GM19463 (cell line): ENCODE measurements around the gene S100A9.
A peak's percentile ranks its signal among the peaks of the same experiment; 100 is the strongest.
"Not testable (repeated sequence)": the region's sequence is repeated elsewhere in the genome, so short reads cannot be mapped to it uniquely, and the experiment has no call there.

Source experiments
- ATAC-seq: cut with Tn5 transposase; IDR thresholded peaks from one replicate; pipeline ENCODE4 v1.9.1; 2021; ENCODE audit warnings: mild to moderate bottlenecking, moderate library complexity; ENCODE audit not compliant: unreplicated experiment

Gene S100A9

DNA sequence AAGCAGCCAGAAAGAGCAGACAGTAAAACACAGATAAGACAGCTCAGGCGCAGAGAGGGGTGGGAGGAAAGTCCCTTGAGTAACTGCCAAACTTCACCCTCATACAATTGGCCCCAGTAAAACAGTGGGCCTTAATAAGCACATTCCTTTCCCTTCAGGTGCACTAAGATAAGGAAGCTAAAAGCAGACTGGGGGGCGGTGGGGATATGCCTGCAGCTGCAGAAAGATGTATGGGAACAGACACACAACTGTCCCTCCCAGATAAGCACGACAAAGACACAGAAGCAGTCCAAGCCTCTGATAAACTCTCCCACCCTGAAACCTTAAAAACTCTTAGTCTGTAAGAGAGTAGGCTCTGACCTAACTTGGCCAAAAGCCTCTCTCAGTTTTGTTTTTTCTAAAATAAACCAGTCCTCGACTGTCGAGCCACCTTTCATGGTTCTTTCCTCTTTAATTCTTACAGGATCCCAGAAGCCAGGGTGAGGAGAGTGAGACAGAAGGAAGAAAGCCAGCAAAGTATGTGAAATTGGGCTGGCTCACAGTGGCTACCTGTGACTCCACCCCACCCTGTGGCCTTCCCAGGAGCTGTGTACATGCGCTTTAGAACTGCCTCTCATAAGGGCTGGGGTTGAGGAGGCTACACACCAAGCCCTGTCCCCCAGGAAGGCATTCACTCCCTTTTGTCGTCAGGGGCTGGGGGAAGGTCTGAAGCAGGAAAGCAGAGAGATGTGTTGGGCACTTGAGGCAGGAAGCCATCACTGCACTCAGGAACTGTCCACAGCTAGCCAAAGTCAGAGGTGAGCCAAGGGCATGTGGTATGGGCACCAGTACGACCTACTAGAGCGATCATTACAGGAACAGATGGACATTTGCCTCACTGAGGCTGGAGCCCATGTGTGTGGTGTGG, 13.6 kb upstream of the S100A9 start:
- no peak for ATAC-seq

GRCh38 chr1:153344718-153345025, 13.0 kb upstream of the S100A9 start:
- ATAC-seq = no peak

- peak; percentile 40 for ATAC-seq
Observed at GRCh38 chr1:153345187-153346076, 12.2 kb upstream of the S100A9 start.

GRCh38 chr1:153346077-153346723, 11.5 kb upstream of the S100A9 start:
- no peak for ATAC-seq

DNA sequence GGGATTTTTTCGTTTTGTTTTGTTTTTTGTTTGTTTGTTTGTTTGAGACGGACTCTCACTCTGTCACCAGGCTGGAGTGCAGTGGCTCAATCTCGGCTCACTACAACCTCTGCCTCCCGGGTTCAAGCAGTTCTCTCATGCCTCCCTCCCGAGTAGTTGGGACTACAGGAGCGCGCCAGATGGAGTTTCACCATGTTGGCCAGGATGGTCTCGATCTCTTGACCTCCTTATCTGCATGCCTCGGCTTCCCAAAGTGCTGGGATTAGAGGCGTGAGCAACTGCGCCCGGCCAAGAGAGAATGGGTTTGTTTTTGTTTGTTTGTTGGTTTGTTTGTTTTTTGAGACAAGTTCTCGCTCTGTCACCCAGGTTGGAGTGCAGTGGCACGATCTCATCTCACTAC, 10.6 kb upstream of the S100A9 start:
- not testable (repeated sequence) for ATAC-seq

DNA sequence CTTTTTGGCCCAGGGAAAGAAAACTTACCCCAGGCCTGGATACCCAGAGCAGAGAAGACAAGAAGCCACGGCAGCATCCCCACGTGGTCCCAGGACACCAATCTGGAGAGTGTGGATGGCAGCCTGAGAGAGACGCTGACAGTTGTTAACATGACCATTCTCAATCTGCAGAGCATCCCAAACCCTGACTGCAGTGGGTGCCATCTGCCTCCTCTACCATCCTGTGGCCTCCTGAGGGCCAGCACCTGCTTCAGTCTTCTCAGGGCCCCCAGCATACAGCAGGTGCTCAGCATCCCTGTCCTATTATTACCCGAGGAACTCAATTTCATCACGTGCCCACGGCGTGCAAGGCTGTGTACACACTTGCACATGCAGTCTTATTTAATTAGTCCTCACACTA, 9.8 kb upstream of the S100A9 start:
- ATAC-seq = no peak

GRCh38 chr1:153348511-153349362, 8.9 kb upstream of the S100A9 start, which contains the start of gene PGLYRP4:
Gene PGLYRP4, minus strand, starts transcription at chr1:153348841. Its CDS starts 909 bp downstream, at chr1:153347932.
- ATAC-seq = no peak

DNA sequence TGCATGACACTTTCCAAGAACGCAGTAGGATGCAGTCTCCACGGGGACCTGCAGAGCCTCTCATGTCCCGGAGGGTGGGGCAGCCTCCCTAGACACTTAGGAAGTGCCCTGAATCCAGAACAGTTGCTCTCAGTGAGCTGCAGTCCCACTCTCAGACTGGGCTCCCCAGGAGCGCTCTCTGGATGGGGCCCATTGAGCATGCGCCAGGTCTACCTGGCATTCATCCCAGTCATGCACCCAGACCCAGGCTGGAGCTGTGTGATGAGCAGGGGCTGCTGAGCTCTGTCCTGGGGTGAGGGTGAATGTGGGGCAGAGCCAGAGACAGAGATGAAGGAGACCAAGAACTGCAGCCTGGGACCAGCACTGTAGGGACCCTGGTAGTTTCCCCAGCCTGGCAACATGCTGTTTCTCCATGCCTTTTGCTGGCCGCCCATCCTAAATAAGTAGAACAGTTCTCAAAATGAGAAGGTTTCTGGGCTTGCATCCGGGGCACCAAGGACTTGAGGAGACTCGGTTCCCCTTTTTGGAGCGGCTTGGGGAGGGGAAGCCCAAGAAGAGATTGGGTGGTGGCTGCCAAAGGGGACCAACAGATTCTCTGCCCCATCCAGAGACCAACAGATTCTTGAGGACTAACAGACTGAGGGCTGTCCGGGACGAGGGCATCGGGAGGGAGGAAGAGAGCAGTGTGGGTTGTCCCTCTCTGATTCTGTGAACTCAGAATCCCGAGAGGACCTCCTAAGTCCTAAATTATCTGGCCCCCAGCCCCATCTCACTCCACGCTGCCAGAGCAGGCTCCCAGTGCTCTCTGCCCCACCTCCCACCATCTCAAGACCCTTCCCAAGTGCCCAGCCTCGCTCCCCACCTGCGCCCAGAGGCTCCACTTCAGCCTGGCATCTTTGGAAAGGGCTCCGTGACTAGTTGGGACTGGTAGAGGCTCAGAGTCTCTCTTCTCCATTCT, 8.0 kb upstream of the S100A9 start:
- no peak for ATAC-seq

- ATAC-seq = no peak
Observed at GRCh38 chr1:153350321-153350957, 7.2 kb upstream of the S100A9 start.

GRCh38 chr1:153352523-153352922, 5.1 kb upstream of the S100A9 start:
- ATAC-seq = no peak

DNA sequence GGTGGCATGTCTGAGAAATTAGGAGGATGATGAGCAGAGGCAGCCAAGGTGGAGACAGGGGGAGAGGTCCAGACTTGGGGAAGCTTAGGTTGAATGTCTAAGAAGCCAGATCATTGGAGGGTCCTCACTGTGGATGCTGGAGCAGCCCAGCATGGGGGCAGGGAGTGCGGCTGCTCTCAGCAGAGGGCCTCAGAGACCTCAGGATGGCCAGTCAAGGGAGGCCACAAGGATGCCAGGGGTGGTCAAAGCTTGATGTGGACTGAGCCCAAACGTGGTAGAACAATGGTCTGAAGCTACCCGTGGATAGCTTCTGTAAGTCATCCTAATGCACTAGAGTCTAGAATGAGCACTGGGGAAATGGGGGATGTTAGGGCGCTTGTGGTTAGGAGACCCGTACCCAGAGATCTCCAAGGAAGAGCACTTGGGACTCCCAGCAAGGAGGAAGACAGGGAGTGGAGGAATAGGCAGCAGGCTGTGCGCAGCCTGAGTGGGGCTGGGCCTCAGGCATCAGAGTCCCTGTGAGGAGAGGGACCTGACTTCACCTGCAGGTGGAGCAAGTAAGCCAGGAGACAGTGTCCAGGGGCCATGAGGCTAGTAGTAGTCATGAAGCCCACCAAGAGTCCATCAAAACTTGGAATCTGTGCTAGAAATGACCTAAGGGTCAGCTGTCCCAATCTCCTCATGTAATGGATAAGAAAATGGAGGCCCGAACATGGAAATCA, 4.3 kb upstream of the S100A9 start:
- ATAC-seq = no peak

DNA sequence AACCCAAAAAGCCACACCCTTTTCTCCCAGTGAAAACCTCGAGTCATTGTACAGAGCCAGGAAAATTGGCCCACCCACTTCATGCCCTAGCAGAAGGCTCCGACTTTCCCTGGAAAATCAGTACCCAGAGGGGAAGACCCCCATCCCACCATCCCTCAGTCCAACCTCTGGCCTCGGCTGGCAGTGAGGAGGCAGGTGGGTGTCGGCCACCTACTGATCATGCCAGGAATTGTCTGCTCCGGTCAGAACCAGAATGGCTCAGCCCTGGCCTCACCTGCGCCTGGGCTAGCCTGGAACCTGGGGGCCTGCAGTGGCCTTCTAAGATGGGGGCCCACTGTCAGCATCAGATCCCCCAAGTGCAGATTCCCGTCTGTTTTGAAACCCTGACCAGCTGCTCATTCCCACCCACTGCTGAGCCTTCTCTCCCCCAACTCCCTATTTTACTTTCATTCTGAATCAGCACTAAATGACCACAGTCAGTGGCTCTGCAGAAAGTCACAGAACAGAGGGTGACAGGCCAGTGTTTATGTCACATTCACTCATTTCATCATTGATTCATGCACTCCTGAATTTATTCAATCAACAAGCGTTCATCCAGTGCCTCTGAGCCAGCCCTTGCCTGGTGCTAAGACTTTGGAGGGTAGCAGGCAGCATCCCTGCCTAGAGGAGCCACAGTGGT, 3.0 kb upstream of the S100A9 start:
- ATAC-seq = no peak

DNA sequence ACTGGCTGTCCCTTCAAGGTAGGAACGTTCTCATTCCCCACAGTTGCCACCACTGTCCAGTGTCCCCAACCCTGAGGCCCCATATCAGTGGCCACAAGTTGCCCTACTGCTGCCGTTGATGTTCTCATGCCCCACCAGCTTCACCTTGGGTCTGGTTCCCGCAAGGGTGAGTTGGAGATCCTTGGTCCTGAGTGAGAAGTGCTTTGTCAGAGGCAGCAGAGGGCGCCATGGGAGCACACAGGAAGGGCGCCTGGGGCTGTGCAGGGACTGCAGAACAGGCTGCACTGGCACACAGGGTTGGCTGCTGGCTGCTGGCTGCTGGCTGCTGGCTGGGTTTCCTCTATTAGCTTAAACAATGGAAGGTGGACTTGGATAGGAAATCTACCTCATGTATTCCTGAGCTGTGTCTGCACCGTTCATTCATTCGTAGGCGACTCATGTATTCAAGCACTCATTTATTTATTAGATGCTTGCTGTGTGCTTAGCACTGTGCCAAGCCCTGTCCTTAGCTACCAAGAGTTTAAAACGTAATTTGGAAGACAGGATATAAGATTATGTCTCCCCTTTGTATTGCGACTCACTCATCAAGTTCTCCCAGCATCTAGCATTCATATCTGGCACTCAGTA, 2.1 kb upstream of the S100A9 start:
- no peak for ATAC-seq

DNA sequence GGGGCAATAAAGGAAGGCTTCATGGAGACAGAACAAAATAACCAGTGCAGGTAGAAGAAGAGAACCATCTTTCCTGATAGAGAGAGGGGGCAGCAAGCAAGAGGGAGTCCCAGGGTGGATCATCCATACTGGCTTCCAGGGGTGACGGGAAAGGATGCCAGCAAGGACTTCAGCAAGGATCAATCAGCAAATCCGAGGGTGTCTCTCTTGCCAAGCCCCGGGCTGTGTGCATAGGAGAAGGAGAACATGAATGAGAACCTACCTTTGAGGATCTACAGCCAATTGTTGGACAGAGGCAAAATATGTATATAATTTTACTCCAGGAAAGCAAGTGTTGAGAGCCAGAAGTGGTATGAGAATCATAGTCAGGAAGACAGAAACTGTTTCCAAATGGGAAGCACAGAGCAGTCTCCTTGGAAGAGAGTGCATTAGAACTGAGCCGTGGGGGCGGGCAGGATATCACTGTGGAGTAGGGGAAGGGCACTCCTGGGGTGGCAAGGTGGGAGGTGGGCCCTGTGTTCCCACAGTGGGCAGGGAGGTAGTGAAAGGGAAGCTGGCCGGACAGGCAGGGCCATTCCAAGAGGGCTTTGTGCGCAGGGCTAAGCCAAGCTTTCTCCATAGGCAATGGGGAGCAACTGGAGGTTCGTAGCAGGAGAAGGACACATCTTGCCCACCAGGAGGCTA, 1.1 kb upstream of the S100A9 start:
- ATAC-seq = no peak

- no peak for ATAC-seq
Observed at GRCh38 chr1:153357076-153357852, 390 bp upstream of the S100A9 start.

DNA sequence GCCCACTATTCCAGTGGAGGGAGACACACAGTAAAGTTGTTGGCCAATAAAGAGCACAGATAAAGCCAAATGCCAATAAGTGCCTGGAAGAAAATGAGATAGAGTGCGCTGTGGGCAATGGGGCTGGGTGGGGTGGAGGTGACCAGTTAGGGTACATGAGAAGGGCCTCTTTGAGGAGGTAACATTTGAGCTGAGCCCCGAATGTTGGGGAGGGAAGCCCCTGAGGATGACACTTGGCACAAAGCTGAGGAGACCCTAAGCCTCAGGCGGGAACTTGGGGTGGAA, 979 bp downstream of the S100A9 start:
- ATAC-seq = no peak
